Measurements from ENCODE around the gene SMAD2. TPM values are rescaled to one million over a fixed set of nuclear protein-coding genes. Genes with fewer than 3 reads are reported as not detected.

The SMAD2 gene
- total RNA-seq, 1 donor = 118 TPM

- no peak overlapping the region for H3K4me3 ChIP-seq (ENCODE audit: low read depth, low read length)
- DNase-seq (ENCODE audit: low read depth) = no peak
- TF ChIP-seq CTCF (IDR thresholded peaks at IDR 0.05; ENCODE audit: insufficient read depth, low read length) = no peak
Measured at GRCh38 chr18:47877892-47878291, 52.6 kb downstream of the SMAD2 start.

GRCh38 chr18:47876813-47877212 is 53.6 kb downstream of the SMAD2 start:
- H3K4me3 ChIP-seq (ENCODE audit: low read depth, low read length) = no peak overlapping the region
- TF ChIP-seq CTCF (IDR thresholded peaks at IDR 0.05; ENCODE audit: insufficient read depth, low read length) = no peak
- no peak for DNase-seq (ENCODE audit: low read depth)

GRCh38 chr18:47873625-47874024 is 56.8 kb downstream of the SMAD2 start:
- H3K4me3 ChIP-seq (ENCODE audit: low read depth, low read length) = no peak overlapping the region
- no peak for DNase-seq (ENCODE audit: low read depth)
- no peak for TF ChIP-seq CTCF (IDR thresholded peaks at IDR 0.05; ENCODE audit: insufficient read depth, low read length)

GRCh38 chr18:47872426-47872825 is 58.0 kb downstream of the SMAD2 start:
- H3K4me3 ChIP-seq (ENCODE audit: low read depth, low read length) = no peak overlapping the region
- TF ChIP-seq CTCF (IDR thresholded peaks at IDR 0.05; ENCODE audit: insufficient read depth, low read length) = no peak
- DNase-seq (ENCODE audit: low read depth) = no peak

- no peak overlapping the region for H3K4me3 ChIP-seq (ENCODE audit: low read depth, low read length)
- DNase-seq (ENCODE audit: low read depth) = no peak
- TF ChIP-seq CTCF (IDR thresholded peaks at IDR 0.05; ENCODE audit: insufficient read depth, low read length) = no peak
Measured at GRCh38 chr18:47871288-47871687, 59.2 kb downstream of the SMAD2 start.

GRCh38 chr18:47870605-47871004 is 59.9 kb downstream of the SMAD2 start:
- no peak for TF ChIP-seq CTCF (IDR thresholded peaks at IDR 0.05; ENCODE audit: insufficient read depth, low read length)
- no peak for DNase-seq (ENCODE audit: low read depth)
- H3K4me3 ChIP-seq (ENCODE audit: low read depth, low read length) = no peak overlapping the region

GRCh38 chr18:47868744-47869143 is 61.7 kb downstream of the SMAD2 start:
- no peak overlapping the region for H3K4me3 ChIP-seq (ENCODE audit: low read depth, low read length)
- no peak for TF ChIP-seq CTCF (IDR thresholded peaks at IDR 0.05; ENCODE audit: insufficient read depth, low read length)
- no peak for DNase-seq (ENCODE audit: low read depth)
